LNCAP (cell line): ENCODE measurements around the gene SLC25A27.

Experiments used
- CTCF ChIP-seq: fragments of 450-650 bp; IDR thresholded peaks from 2 replicates; pipeline ENCODE4 v1.5.1; 2017; ENCODE audit warnings: mild to moderate bottlenecking

Gene SLC25A27

GRCh38 chr6:46720401-46720800, 67.6 kb downstream of the SLC25A27 start:
- TF ChIP-seq CTCF = no peak
